ENCODE measurements around the gene EIF4A3. TPM values are rescaled to one million over a fixed set of nuclear protein-coding genes. Genes with fewer than 3 reads are reported as not detected.

Gene EIF4A3
- polyA plus RNA-seq, 1 of the 3 experiments (the other 2 are of a cell fraction), result 335 TPM

DNA sequence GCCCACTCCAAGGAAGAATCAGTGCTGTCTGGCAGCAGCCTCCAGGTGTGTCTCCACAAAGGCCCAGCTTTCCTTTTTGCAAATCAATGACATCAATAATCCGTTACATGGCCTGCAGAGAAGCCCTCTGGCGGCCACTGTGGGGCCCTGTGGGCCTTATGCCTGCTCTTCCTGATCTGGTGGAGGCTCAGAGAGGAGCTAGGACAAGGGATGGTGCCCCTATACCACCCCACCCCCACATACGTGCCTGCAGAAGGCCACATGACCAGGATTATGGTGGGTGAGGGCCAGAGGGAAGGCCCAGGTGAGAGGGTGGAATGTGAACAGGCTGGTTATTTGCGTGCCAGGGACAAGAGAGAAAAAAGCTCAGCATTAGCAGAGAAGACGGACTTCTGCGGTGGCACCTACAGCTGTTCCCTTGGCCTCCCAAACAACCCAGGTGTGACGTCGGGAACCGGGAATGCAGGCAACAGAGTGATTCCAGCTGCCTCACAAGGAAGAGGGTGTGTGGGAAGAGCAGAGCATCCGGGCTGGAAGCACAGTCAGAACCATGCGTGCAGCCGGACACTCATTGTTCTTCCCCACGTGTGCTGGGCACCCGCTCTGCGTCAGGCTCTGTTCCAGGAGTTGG, 22.5 kb downstream of the EIF4A3 start:
- Histone ChIP-seq H3K27ac (ENCODE audit: low read depth in 2 of 2, low read length in 1 of 2) (no peak overlapping the region), H3K9me2 (no peaks in the 10 kb centered on the region), H3K9me3 (no peaks in the 10 kb centered on the region), H3K4me2 (no peak overlapping the region), H3F3A (replicated peaks; ENCODE audit: insufficient read depth) (no peaks in the 10 kb centered on the region), H4K20me1 (ENCODE audit: insufficient read depth) (no peaks in the 10 kb centered on the region), H3K4me3 (ENCODE audit: low read depth in 2 of 2, low read length in 1 of 2) (no peak overlapping the region), H3K79me2 (ENCODE audit: insufficient read depth) (no peaks in the 10 kb centered on the region), H3K36me3 (replicated peaks in 1 of 2; ENCODE audit: control insufficient read depth in 1 of 2, insufficient read depth in 2 of 2, low read length in 1 of 2) (no peaks in the 10 kb centered on the region), H3K9ac (no peak overlapping the region), H3K4me1 (ENCODE audit: control insufficient read depth in 1 of 2, insufficient read depth in 2 of 2, low read depth in 1 of 2, low read length in 1 of 2) (no peaks in the 10 kb centered on the region), H2AFZ (ENCODE audit: low read depth) (no peak overlapping the region), H3K27me3 (ENCODE audit: insufficient read depth) (no peaks in the 10 kb centered on the region)
- peak; percentile 42 for DNase-seq
- ChIA-PET CTCF (interaction anchor here (0.8 to 2.1 kb wide), 5 partner anchors 12 to 119 kb away, joined by 3 to 8 read pairs (median 3); partner anchors contain the start of gene GAA), POLR2A (interaction anchor here (0.8 kb wide), 1 partner anchor 22 kb away, joined by 3 read pairs; no protein-coding TSS in a partner anchor)
- WGBS (ENCODE audit: low lambda C conversion rate), result 86% methylated on average over 15 of the region's 15 CpGs
- no peak for TF ChIP-seq GATA2 (CRISPR knock-in tag; IDR thresholded peaks at IDR 0.05)
- TF ChIP-seq, protein P1, sequence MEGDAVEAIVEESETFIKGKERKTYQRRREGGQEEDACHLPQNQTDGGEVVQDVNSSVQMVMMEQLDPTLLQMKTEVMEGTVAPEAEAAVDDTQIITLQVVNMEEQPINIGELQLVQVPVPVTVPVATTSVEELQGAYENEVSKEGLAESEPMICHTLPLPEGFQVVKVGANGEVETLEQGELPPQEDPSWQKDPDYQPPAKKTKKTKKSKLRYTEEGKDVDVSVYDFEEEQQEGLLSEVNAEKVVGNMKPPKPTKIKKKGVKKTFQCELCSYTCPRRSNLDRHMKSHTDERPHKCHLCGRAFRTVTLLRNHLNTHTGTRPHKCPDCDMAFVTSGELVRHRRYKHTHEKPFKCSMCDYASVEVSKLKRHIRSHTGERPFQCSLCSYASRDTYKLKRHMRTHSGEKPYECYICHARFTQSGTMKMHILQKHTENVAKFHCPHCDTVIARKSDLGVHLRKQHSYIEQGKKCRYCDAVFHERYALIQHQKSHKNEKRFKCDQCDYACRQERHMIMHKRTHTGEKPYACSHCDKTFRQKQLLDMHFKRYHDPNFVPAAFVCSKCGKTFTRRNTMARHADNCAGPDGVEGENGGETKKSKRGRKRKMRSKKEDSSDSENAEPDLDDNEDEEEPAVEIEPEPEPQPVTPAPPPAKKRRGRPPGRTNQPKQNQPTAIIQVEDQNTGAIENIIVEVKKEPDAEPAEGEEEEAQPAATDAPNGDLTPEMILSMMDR (IDR thresholded peaks at IDR 0.05), result peak; percentile 42
- TF ChIP-seq, protein P2, sequence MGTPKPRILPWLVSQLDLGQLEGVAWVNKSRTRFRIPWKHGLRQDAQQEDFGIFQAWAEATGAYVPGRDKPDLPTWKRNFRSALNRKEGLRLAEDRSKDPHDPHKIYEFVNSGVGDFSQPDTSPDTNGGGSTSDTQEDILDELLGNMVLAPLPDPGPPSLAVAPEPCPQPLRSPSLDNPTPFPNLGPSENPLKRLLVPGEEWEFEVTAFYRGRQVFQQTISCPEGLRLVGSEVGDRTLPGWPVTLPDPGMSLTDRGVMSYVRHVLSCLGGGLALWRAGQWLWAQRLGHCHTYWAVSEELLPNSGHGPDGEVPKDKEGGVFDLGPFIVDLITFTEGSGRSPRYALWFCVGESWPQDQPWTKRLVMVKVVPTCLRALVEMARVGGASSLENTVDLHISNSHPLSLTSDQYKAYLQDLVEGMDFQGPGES (IDR thresholded peaks at IDR 0.05; ENCODE audit: low read depth, low read length), result no peak

DNA sequence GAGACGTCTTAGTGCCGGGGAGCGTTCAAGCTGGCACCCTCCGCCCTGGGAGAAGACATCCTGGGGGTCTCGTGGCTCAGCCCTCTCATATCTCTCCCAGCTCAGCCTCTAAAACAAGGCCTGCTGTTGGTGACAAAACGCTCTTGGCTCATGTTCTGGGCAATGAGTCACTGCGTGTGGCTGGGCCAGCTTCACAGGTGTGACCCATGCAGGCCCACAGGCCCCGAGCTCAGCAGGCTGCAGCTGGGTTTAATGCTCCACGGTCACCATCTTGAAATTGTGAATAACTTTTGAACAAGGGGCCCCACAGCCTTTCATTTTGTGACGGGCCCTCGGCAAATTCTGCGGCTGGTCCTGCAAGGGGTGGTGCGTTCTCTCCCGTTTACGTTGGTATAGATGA, 23.1 kb downstream of the EIF4A3 start:
- TF ChIP-seq, protein P3, sequence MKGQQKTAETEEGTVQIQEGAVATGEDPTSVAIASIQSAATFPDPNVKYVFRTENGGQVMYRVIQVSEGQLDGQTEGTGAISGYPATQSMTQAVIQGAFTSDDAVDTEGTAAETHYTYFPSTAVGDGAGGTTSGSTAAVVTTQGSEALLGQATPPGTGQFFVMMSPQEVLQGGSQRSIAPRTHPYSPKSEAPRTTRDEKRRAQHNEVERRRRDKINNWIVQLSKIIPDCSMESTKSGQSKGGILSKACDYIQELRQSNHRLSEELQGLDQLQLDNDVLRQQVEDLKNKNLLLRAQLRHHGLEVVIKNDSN (IDR thresholded peaks at IDR 0.05; ENCODE audit: borderline replicate concordance, low read depth), result no peak
- TF ChIP-seq TCF12 (IDR thresholded peaks at IDR 0.05) (no peak), SIN3A (IDR thresholded peaks at IDR 0.05; ENCODE audit: borderline replicate concordance, low read depth, low read length) (no peak), MEF2A (IDR thresholded peaks at IDR 0.05; ENCODE audit: borderline replicate concordance, low read depth) (no peak), CHD2 (IDR thresholded peaks at IDR 0.05; ENCODE audit: low read length, partially characterized antibody) (no peak), MXI1 (IDR thresholded peaks at IDR 0.05; ENCODE audit: low read depth, low read length) (no peak), FOSL2 (IDR thresholded peaks at IDR 0.05; ENCODE audit: borderline replicate concordance, low read depth) (no peak), RAD21 (IDR thresholded peaks at IDR 0.05; ENCODE audit: low read length) (no peak), RCOR1 (IDR thresholded peaks at IDR 0.05; ENCODE audit: low read length) (no peak), TAF1 (IDR thresholded peaks at IDR 0.05; ENCODE audit: borderline replicate concordance, low read depth, low read length) (no peak), RXRA (IDR thresholded peaks at IDR 0.05; ENCODE audit: borderline replicate concordance, low read depth) (no peak), GATA2 (CRISPR knock-in tag; IDR thresholded peaks at IDR 0.05) (no peak)
- TF ChIP-seq, protein P1 (IDR thresholded peaks at IDR 0.05), result no peak
- TF ChIP-seq, protein P4, sequence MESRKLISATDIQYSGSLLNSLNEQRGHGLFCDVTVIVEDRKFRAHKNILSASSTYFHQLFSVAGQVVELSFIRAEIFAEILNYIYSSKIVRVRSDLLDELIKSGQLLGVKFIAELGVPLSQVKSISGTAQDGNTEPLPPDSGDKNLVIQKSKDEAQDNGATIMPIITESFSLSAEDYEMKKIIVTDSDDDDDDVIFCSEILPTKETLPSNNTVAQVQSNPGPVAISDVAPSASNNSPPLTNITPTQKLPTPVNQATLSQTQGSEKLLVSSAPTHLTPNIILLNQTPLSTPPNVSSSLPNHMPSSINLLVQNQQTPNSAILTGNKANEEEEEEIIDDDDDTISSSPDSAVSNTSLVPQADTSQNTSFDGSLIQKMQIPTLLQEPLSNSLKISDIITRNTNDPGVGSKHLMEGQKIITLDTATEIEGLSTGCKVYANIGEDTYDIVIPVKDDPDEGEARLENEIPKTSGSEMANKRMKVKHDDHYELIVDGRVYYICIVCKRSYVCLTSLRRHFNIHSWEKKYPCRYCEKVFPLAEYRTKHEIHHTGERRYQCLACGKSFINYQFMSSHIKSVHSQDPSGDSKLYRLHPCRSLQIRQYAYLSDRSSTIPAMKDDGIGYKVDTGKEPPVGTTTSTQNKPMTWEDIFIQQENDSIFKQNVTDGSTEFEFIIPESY (IDR thresholded peaks at IDR 0.05; ENCODE audit: borderline replicate concordance, low read depth), result no peak
- TF ChIP-seq, protein P2 (IDR thresholded peaks at IDR 0.05; ENCODE audit: low read depth, low read length), result no peak
- TF ChIP-seq, protein P5, sequence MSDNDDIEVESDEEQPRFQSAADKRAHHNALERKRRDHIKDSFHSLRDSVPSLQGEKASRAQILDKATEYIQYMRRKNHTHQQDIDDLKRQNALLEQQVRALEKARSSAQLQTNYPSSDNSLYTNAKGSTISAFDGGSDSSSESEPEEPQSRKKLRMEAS (IDR thresholded peaks at IDR 0.05; ENCODE audit: low read depth), result no peak
- WGBS (ENCODE audit: low lambda C conversion rate), result 87% methylated on average over 15 of the region's 15 CpGs

More for the DNA sequence above, 23.1 kb downstream of the EIF4A3 start:
- Histone ChIP-seq H3K9me3 (no peaks in the 10 kb centered on the region), H3K4me1 (ENCODE audit: control insufficient read depth in 1 of 2, insufficient read depth in 2 of 2, low read depth in 1 of 2, low read length in 1 of 2) (no peaks in the 10 kb centered on the region), H3K79me2 (ENCODE audit: insufficient read depth) (no peaks in the 10 kb centered on the region), H2AFZ (ENCODE audit: low read depth) (no peak overlapping the region), H3K4me2 (no peak overlapping the region), H3K36me3 (replicated peaks in 1 of 2; ENCODE audit: control insufficient read depth in 1 of 2, insufficient read depth in 2 of 2, low read length in 1 of 2) (no peaks in the 10 kb centered on the region), H3K27ac (ENCODE audit: low read depth in 2 of 2, low read length in 1 of 2) (no peak overlapping the region), H3F3A (replicated peaks; ENCODE audit: insufficient read depth) (no peaks in the 10 kb centered on the region), H3K9ac (no peak overlapping the region), H3K27me3 (ENCODE audit: insufficient read depth) (no peaks in the 10 kb centered on the region), H4K20me1 (ENCODE audit: insufficient read depth) (no peaks in the 10 kb centered on the region), H3K9me2 (no peaks in the 10 kb centered on the region), H3K4me3 (ENCODE audit: low read depth in 2 of 2, low read length in 1 of 2) (no peak overlapping the region)
- no peak for DNase-seq
- CTCF ChIA-PET, result interaction anchor here (0.8 to 2.1 kb wide), 3 partner anchors 11 to 23 kb away, joined by 3 to 8 read pairs (median 4); partner anchors contain the start of gene GAA
- POLR2A ChIA-PET, result no interaction called here
